SK-N-SH (cell line): ENCODE results near the gene SCTR. TPM values are rescaled to one million over a fixed set of nuclear protein-coding genes. Genes with fewer than 3 reads are reported as not detected.

Experiments used
- CTCF ChIA-PET: fragments of 300-600, 350-600 bp; formaldehyde crosslinking; extraction: SDS; loops from one replicate; lab custom pipeline; 2021; lab: Yijun Ruan, JAX
- POLR2A ChIA-PET: fragments of 350-600 bp; sonication (Branson Sonifier 250); formaldehyde crosslinking; extraction: SDS; loops from one replicate; lab custom pipeline; 2020; ENCODE audit warnings: antibody characterized with exemption, inconsistent platforms; lab: Yijun Ruan, JAX
- DNase-seq: peaks from one replicate; pipeline ENCODE4 v3.0.0; 2012
- H2AFZ ChIP-seq: fragments of 200-600 bp; sonication (generic); 2 replicates; pipeline ENCODE4 v1.8.1; 2016; ENCODE audit warnings: antibody characterized with exemption, mild to moderate bottlenecking, low read depth
- H3F3A ChIP-seq: fragments of 200-600 bp; sonication (generic); replicated peaks from 2 replicates; pipeline ENCODE3; 2016; ENCODE audit warnings: antibody characterized with exemption, mild to moderate bottlenecking; ENCODE audit not compliant: insufficient read depth
- H3K27ac ChIP-seq, 2 experiments: fragments of 200-500 bp in 1 of 2; fragments of 200-600 bp in 1 of 2; sonication (Bioruptor generic) in 1 of 2; sonication (generic), shearing (Covaris generic) in 1 of 2; 2 replicates each; pipeline versions ENCODE4 v1.5.1 to v1.6.1; 2014 to 2016; ENCODE audit warnings: low read depth in 2 of 2, inconsistent platforms in 1 of 2, low read length in 1 of 2, mild to moderate bottlenecking in 1 of 2, mixed read lengths in 1 of 2
- H3K27me3 ChIP-seq: fragments of 200-600 bp; sonication (generic), shearing (Covaris generic); 2 replicates; pipeline ENCODE4 v1.6.1; 2016; ENCODE audit warnings: mixed run types; ENCODE audit not compliant: insufficient read depth
- H3K36me3 ChIP-seq, 2 experiments: fragments of 200-500 bp in 1 of 2; fragments of 200-600 bp in 1 of 2; sonication (Bioruptor generic) in 1 of 2; sonication (generic) in 1 of 2; replicated peaks in 1 of 2; 2 replicates each; pipeline versions ENCODE3 to v1.5.1; 2014 to 2016; ENCODE audit warnings: low read length in 1 of 2, mild to moderate bottlenecking in 1 of 2; ENCODE audit not compliant: insufficient read depth in 2 of 2, control insufficient read depth in 1 of 2
- H3K4me1 ChIP-seq, 2 experiments: fragments of 200-500 bp in 1 of 2; fragments of 200-600 bp in 1 of 2; sonication (Bioruptor generic) in 1 of 2; sonication (generic), shearing (Covaris generic) in 1 of 2; 2 replicates each; pipeline versions ENCODE4 v1.5.1 to v1.6.1; 2014 to 2016; ENCODE audit warnings: low read depth in 1 of 2, low read length in 1 of 2, mixed run types in 1 of 2; ENCODE audit not compliant: insufficient read depth in 2 of 2, control insufficient read depth in 1 of 2
- H3K4me2 ChIP-seq: fragments of 200-600 bp; sonication (generic), shearing (Covaris generic); 2 replicates; pipeline ENCODE4 v1.6.1; 2017; ENCODE audit warnings: mixed run types
- H3K4me3 ChIP-seq, 2 experiments: fragments of 200-500 bp in 1 of 2; fragments of 200-600 bp in 1 of 2; sonication (Bioruptor generic) in 1 of 2; sonication (generic), shearing (Covaris generic) in 1 of 2; 2 replicates each; pipeline versions ENCODE4 v1.5.1 to v1.8.1; 2014 to 2016; ENCODE audit warnings: low read depth in 2 of 2, inconsistent platforms in 1 of 2, low read length in 1 of 2, mild to moderate bottlenecking in 1 of 2, mixed read lengths in 1 of 2, moderate library complexity in 1 of 2
- H3K79me2 ChIP-seq: fragments of 200-600 bp; sonication (generic); 2 replicates; pipeline ENCODE4 v1.8.1; 2017; ENCODE audit warnings: mild to moderate bottlenecking; ENCODE audit not compliant: insufficient read depth
- H3K9ac ChIP-seq: fragments of 200-600 bp; sonication (generic); 2 replicates; pipeline ENCODE4 v1.6.1; 2017; ENCODE audit warnings: mixed run types
- H3K9me2 ChIP-seq: fragments of 200-600 bp; sonication (generic); 2 replicates; pipeline ENCODE4 v1.6.1; 2017; ENCODE audit warnings: mixed run types
- H3K9me3 ChIP-seq: fragments of 200-600 bp; sonication (generic); 2 replicates; pipeline ENCODE4 v1.6.1; 2017; ENCODE audit warnings: mixed run types, mild to moderate bottlenecking, moderate library complexity
- H4K20me1 ChIP-seq: fragments of 200-600 bp; sonication (generic); 2 replicates; pipeline ENCODE4 v1.6.1; 2017; ENCODE audit warnings: mild to moderate bottlenecking, mixed run types; ENCODE audit not compliant: insufficient read depth
- CTCF ChIP-seq: fragments of 200-600 bp; sonication (generic); IDR thresholded peaks from 2 replicates; pipeline ENCODE4 v1.6.1; 2017; ENCODE audit warnings: antibody characterized with exemption, mild to moderate bottlenecking, moderate library complexity
- FOXJ3 ChIP-seq: sonication (generic); formaldehyde crosslinking; IDR thresholded peaks from 2 replicates; pipeline ENCODE4 v1.5.1; 2020; ENCODE audit warnings: mild to moderate bottlenecking, missing genetic modification reagents
- FOXM1 ChIP-seq: IDR thresholded peaks from 2 replicates; pipeline ENCODE4 v1.4.0; 2012; ENCODE audit warnings: low read depth, mild to moderate bottlenecking
- GABPA ChIP-seq: IDR thresholded peaks from 2 replicates; pipeline ENCODE4 v1.4.0; 2012; ENCODE audit warnings: low read depth, mild to moderate bottlenecking
- MAX ChIP-seq: IDR thresholded peaks from 2 replicates; pipeline ENCODE4 v1.4.0; 2012; ENCODE audit warnings: low read depth
- NFIC ChIP-seq: IDR thresholded peaks from 2 replicates; pipeline ENCODE4 v1.4.0; 2012; ENCODE audit warnings: borderline replicate concordance
- PBX3 ChIP-seq: IDR thresholded peaks from 2 replicates; pipeline ENCODE4; 2012
- RCOR1 ChIP-seq: fragments of 150-350 bp; IDR thresholded peaks from 2 replicates; pipeline ENCODE4 v1.6.1; 2017; ENCODE audit warnings: antibody characterized with exemption, low read length
- RFX5 ChIP-seq: IDR thresholded peaks from 2 replicates; pipeline ENCODE4 v1.6.1; 2012; ENCODE audit warnings: mild to moderate bottlenecking, improper control_type of control experiment, low read length
- RXRA ChIP-seq: IDR thresholded peaks from 2 replicates; pipeline ENCODE4 v1.4.0; 2012; ENCODE audit warnings: low read depth, mild to moderate bottlenecking, borderline replicate concordance
- TAF1 ChIP-seq: IDR thresholded peaks from 2 replicates; pipeline ENCODE4 v1.6.1; 2012; ENCODE audit warnings: low read depth, mild to moderate bottlenecking, low read length, moderate library complexity, borderline replicate concordance
- USF1 ChIP-seq: IDR thresholded peaks from 2 replicates; pipeline ENCODE4 v1.4.0; 2012; ENCODE audit warnings: low read depth, borderline replicate concordance
- USF2 ChIP-seq: fragments of 150-350 bp; IDR thresholded peaks from 2 replicates; pipeline ENCODE4 v1.6.1; 2017; ENCODE audit warnings: antibody characterized with exemption, low read length, low read depth, borderline replicate concordance
- WGBS: methylation state at CpG from one replicate; pipeline ENCODE4 v1.1.6; 2017; ENCODE audit warnings: low lambda C conversion rate; 5-methylcytosine and 5-hydroxymethylcytosine counted together
- polyA plus RNA-seq, 3 experiments: library from polyadenylated mRNA; depleted of rRNA; stranded (reverse); fragments of >200 nt; gene quantifications; 2 replicates each; pipeline ENCODE4 v1.2.3, GENCODE V29; 2012

The SCTR gene
- polyA plus RNA-seq, 1 of the 3 experiments (the other 2 are of a cell fraction), result not detected

GRCh38 chr2:119402106-119402505 is 122.2 kb downstream of the SCTR start:
- no peaks in the 10 kb centered on the region for H3K4me1 ChIP-seq
- H3K79me2 ChIP-seq, result no peaks in the 10 kb centered on the region
- no peak overlapping the region for H3K9ac ChIP-seq
- no peak overlapping the region for H3K27ac ChIP-seq
- H3K4me3 ChIP-seq, result no peak overlapping the region
- H3K9me3 ChIP-seq, result no peaks in the 10 kb centered on the region
- POLR2A ChIA-PET, result no interaction called here
- no peaks in the 10 kb centered on the region for H3F3A ChIP-seq
- no peak for DNase-seq
- H3K4me2 ChIP-seq, result no peak overlapping the region
- H3K9me2 ChIP-seq, result no peaks in the 10 kb centered on the region
- no peaks in the 10 kb centered on the region for H3K36me3 ChIP-seq
- WGBS, result 83% methylated on average over 5 of the region's 5 CpGs
- H2AFZ ChIP-seq, result no peak overlapping the region
- CTCF ChIA-PET, result no interaction called here
- H3K27me3 ChIP-seq, result no peaks in the 10 kb centered on the region; the same call in 1 of the 2 replicates
- H4K20me1 ChIP-seq, result no peaks in the 10 kb centered on the region
- TF ChIP-seq GABPA (no peak), RFX5 (no peak), PBX3 (no peak)

GRCh38 chr2:119397196-119397595 is 127.1 kb downstream of the SCTR start:
- Histone ChIP-seq H3K36me3 (no peaks in the 10 kb centered on the region), H3K79me2 (no peaks in the 10 kb centered on the region), H3F3A (no peaks in the 10 kb centered on the region), H4K20me1 (no peaks in the 10 kb centered on the region), H3K9me2 (no peaks in the 10 kb centered on the region), H3K4me1 (no peaks in the 10 kb centered on the region), H3K4me3 (no peak overlapping the region), H3K27me3 (no peaks in the 10 kb centered on the region; the same call in 1 of the 2 replicates), H3K27ac (no peak overlapping the region), H3K4me2 (no peak overlapping the region), H3K9me3 (no peaks in the 10 kb centered on the region), H3K9ac (no peak overlapping the region), H2AFZ (no peak overlapping the region)
- POLR2A ChIA-PET, result no interaction called here
- TF ChIP-seq GABPA (no peak), MAX (no peak), USF1 (no peak), USF2 (no peak), FOXM1 (no peak), NFIC (no peak), TAF1 (no peak), RXRA (no peak), RCOR1 (no peak), CTCF (no peak), FOXJ3 (no peak), RFX5 (no peak)
- 35% methylated on average over 6 of the region's 6 CpGs for WGBS
- no peak for DNase-seq
- CTCF ChIA-PET, result interaction anchor here (1.1 to 1.2 kb wide), 2 partner anchors 79 kb away, joined by 3 to 4 read pairs; no protein-coding TSS in a partner anchor
